KG1 (cell line): ENCODE results near the gene SSR1.

ENCODE experiments used
- DNase-seq: peaks from one replicate; lab custom pipeline; 2025; lab: John Stamatoyannopoulos, UW

SSR1 gene

GRCh38 chr6:7257521-7258230 lies 55.3 kb downstream of the SSR1 start:
- no peak for DNase-seq

DNA sequence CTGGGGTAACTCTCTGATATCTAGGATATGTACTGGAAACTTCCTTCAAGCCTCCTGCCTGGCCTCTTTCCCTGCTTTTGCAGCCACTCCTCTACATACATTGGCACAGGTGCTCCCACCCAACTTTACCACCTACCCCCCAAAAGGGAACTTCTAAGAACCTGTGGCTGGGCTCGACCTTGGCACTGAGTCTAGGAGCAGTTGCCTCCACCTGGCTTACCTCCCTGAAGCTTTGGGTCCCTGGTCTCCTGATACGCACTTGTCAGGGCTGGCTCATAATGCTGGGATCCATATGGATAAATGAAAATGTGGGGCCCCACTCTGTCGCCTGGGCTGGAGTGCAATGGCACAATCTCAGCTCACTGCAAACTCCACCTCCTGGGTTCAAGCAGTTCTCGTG lies 56.2 kb downstream of the SSR1 start:
- no peak for DNase-seq

- no peak for DNase-seq
Observed at GRCh38 chr6:7255918-7256317, 57.1 kb downstream of the SSR1 start.

DNA sequence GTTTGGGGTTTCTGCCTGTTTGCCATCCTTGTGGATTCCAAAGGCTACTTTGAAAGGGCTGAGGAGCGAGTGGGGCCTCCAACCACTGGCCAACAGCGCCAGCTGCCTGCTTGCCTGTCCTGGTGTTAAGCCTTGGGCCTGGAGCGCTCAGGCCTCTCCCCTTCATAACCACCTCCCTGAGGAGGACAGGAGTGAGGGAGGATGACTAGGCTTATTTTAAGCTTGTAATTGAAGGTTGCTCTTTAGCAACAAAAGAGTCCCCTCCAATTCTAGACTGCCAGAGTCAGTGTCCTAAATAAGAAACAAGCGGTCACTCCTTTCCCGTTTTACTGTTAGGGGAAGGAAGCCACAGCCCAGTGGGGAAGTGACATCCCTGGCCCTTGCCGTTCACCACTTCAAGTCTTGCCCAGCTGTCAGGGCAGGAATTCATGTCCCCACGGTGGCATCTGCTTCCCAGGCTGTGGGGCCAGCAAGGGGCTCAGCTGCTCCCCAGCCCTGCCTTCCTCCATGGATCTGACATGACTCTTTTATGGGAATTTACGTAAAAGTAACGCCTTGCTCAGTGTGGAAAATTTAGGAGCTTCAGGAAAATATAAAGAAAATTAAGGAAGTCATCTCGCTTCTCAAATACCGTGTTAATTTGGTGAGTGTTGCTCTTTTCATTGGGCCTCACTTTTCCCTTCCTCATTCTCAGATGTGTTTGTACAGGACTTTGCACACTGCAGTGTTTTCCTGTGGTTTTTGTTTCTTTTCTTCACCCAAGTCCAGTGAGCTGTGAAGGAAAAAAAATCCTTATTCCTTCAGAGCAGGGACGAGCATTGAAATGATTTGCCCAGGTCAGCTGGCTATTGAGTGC lies 57.8 kb downstream of the SSR1 start:
- DNase-seq: no peak

DNA sequence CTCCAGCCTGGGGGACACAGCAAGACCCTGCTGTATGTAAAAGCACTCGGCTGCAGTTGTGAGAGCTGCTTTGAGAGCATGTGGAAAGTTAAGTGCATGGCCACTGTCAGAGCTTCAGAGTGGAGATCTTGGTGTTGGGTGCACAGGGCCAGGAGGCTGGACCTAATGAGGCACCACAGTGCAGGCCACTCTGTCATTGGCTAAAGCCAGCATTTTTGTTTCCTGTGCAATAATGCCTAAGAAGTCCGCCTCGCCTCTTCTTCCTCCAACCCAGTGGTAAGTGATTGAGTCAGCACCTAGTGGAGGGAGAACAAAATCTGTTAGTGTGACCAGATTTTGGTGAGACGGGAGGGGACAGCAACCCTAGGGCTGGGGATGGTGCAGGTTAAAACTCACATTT lies 60.6 kb downstream of the SSR1 start:
- DNase-seq: no peak

DNA sequence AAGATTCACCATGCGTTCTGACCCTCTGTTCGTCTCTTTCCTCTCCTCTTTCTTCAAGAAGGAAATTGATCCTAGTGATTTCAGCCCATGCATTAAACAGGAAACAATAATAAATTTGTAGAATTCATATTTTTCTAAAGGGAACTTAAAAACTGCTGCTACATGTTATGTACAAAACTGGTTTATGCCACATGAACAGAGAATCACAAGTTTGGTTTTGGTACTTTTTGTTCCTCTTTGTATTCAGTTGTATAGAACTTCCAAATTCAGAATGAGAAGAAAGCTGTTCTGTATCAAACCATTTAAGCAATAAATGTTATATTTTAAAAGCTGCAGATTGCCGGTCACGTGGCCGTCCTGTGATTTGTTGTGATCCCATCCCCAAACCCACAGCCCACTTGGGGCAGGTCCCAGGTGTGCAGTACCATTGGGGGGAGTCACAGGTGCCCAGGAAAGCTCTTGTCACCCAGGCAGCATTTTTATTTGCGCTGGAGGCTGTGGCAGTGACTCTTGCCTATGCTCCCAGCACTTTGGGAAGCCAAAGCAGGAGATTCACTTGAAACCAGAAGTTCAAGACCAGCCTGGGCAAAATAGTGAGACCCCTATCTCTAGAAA lies 61.2 kb downstream of the SSR1 start:
- no peak for DNase-seq

DNA sequence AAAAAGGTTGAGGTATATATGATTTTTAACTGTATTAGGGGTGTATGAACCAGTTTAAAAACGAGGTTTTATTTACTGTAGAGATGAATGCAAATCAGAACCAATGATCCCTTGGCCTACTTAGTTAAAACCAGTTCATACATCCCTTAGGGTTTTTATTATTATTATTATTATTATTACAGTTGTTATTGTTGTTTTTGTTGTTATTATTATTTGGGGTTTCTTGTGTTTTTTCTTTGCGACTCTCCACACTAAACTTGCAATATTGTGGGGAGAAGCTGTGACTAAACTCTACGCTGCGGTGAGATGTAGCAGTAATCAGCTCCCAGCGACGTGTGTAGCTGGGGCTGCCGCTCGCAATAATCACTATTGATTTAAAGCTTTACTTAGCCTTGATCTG lies 62.2 kb downstream of the SSR1 start:
- no peak for DNase-seq

DNA sequence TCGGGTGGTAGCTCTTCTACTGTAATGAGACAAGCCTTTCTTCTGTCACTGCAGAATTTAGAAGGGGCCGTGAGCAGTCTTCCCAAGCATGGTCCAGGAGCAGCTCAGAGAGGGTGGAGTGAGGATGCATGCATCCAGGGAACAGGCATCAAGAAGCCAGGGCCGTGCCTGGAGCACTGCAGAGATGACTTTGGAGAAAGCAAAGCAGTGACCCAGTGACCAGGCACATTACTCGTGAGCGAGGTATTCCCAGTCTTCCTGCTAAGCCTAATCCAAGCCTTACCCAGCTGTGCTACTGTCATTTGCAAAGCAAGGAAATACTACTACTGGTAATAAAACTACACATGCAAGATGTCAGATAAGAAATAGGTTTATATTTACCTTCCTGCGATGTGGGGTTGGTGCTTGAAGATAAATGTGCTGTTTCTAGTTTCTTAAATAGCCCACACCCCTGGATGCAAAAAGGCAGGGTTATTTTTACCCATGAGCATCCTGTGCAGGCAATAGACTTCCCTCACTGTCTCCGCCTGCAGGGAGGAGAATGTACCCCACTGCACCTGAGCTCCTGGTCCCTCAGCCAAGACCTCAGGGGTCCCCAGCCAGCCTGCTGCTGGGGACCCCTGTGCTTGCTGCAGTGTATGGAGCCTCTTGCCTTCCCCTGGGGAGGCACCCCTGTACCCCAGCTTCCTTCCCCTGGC lies 62.9 kb downstream of the SSR1 start:
- DNase-seq: no peak

GRCh38 chr6:7249391-7249790 lies 63.6 kb downstream of the SSR1 start:
- DNase-seq: no peak

DNA sequence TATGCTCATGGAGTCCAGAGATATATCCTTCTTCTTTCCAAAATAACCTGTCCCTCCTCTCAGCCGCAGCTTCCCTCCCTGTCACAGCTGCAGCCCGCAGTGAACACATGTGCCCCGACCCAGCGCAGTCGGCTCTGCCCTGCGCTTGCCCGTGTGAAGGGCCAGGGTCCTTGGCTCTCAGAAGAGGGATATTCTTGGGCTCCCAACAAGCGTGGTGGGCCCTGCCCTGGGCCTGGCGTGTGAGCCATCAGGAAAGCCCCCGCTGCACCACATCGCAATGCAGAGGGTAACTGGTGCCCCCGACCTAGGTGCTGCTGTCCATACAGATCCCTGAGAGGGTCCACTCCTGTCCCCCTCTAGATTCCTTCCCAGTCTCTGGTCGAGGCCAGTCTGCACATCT lies 65.2 kb downstream of the SSR1 start:
- no peak for DNase-seq

DNA sequence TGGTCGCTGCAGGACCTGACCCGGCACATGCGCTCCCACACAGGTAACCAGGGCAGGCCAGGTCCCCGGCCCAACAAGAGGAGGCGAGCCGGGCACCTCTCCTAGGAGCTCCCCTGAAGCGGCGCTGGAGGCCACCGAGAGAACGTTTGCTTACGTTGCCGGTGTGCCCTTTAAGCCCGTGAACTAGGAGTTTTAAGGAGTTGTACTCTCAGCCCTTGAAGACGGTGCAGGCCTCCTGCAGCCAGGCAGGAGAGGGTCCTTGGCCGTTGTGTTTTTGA lies 65.9 kb downstream of the SSR1 start:
- no peak for DNase-seq

DNA sequence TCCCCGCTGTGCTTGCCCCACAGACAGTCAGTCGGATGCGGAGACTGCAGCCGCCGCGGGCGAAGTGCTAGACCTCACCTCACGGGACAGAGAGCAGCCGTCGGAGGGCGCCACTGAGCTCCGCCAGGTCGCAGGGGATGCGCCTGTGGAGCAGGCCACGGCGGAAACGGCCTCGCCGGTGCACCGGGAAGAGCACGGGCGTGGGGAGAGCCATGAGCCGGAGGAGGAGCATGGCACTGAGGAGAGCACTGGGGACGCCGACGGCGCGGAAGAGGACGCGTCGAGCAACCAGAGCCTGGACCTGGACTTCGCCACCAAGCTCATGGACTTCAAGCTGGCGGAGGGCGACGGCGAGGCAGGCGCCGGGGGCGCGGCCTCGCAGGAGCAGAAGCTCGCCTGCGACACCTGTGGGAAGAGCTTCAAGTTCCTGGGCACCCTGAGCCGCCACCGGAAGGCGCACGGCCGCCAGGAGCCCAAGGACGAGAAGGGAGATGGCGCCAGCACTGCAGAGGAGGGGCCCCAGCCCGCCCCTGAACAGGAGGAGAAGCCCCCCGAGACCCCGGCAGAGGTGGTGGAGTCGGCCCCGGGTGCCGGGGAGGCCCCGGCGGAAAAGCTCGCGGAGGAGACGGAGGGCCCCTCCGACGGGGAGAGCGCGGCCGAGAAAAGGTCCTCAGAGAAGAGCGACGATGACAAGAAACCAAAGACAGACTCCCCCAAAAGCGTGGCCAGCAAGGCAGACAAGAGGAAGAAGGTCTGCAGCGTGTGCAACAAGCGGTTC lies 66.4 kb downstream of the SSR1 start:
- DNase-seq: no peak

GRCh38 chr6:7245668-7246393 lies 67.2 kb downstream of the SSR1 start:
- DNase-seq: no peak

GRCh38 chr6:7243179-7243981 lies 69.6 kb downstream of the SSR1 start:
- DNase-seq: peak; percentile 87

DNA sequence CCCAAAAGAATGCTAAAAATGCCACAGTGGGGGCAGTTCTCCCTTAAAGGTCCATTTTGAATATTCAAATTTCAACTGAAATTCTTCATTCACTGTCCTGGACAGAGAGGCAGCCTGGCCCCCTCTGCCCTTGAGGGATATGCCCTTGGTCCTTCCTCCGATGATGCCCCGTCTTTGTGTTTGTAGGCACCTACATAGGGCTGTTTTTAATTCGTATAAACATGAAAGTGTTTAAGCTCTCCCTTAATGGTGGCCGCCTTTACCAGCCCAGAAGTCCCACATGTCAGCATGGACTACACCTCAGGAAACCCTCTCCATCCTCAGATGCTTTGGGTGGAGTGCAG lies 70.2 kb downstream of the SSR1 start:
- no peak for DNase-seq

DNA sequence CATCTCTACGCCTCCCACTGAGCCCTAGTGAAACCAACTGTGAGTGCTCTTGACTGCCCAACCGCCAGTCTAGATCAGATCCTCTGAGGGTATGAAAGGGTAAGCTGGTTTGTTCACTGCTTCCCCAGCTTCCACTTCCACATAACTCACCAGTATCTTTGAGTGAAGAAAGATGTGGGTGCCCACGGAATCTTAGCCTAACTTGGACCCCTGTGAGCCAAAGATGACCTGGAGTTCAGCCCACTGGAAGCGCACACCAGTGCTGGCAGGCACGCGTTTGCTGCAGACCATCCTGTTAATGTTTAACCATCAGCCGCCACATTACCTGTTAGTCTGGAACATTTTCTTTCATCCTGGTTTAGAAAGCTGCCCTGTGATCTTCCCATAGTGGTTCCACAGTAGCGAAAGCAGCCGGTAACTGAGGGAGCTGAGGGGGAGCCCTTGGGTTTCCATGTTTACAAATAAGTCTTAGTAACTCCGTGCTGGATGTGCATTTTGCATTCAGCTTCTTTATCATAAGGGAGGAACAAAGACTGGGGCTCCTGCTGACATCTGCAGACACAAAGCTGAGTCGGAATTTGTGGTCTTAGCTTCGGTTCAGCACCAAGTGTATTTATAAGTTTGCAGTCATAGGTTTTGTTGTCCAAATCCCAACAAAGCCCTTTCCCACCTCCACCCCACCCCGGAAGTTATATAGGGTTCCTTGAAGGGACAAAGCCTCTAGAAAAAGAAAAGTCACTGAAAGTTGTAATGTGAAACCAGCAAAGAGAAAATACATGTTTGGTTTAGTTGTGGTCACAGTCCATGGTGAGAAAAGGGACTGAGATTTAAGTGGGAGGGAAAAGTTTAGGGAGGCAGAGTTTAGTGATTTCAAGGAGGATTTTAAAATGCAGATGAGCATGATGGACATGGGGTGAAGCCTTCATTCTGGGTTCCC lies 71.0 kb downstream of the SSR1 start:
- no peak for DNase-seq

- no peak for DNase-seq
Observed at GRCh38 chr6:7241160-7241559, 71.8 kb downstream of the SSR1 start.

- DNase-seq: no peak
Observed at GRCh38 chr6:7240351-7240750, 72.6 kb downstream of the SSR1 start.

DNA sequence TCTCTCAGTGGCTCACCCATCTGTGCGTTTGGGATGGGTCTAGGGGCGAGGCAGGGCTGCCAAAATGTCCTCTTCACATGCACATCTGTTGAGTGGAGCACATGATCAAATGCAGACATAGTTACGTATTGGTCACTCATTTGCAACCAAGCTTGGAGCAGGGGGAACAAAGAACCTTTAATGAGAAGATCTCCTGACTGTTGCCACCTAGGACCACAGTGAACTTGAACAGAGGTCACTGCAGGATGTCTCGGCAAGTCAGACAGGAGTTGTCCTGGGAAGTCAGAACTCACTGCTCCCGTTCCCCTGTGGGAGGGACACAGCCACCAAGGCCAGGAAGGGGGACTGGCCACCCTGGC lies 73.4 kb downstream of the SSR1 start:
- no peak for DNase-seq
